Spleen (tissue), 7 donors: ENCODE measurements around the gene SULT1C2.

Source experiments
- POLR2A ChIP-seq, 3 donors: fragments of 450-650 bp; IDR thresholded peaks; one replicate each; pipeline ENCODE4 v1.5.1; 2017; ENCODE audit warnings: antibody characterized with exemption in 3 of 3, mild to moderate bottlenecking in 1 of 3
- POLR2AphosphoS5 ChIP-seq, 3 donors: sonication (generic); formaldehyde crosslinking; IDR thresholded peaks; one replicate each; pipeline ENCODE4 v1.5.1; 2017; ENCODE audit warnings: antibody characterized with exemption in 3 of 3
- TF ChIP-seq, protein P1 (sequence below), 11 experiments: fragments of 200-600 bp in 7 of 11; fragments of 450-650 bp in 4 of 11; sonication (generic) in 4 of 11; IDR thresholded peaks in 8 of 11; conservative IDR thresholded peaks in 3 of 11; 1 replicate in 7 of 11; 2 replicates in 4 of 11; pipeline versions ENCODE4 v1.4.0 to v1.8.0; 2016 to 2021; ENCODE audit warnings: antibody characterized with exemption in 11 of 11, inconsistent platforms in 4 of 11, mild to moderate bottlenecking in 1 of 11
- donor health status: DM: no; HTN: no; CAD: no; lungs with moderate emphysema.
- donor health status: DM: no; HTN: no; CAD: no.
- donor health status: DM: no; HTN: no; CAD: no.

DNA sequence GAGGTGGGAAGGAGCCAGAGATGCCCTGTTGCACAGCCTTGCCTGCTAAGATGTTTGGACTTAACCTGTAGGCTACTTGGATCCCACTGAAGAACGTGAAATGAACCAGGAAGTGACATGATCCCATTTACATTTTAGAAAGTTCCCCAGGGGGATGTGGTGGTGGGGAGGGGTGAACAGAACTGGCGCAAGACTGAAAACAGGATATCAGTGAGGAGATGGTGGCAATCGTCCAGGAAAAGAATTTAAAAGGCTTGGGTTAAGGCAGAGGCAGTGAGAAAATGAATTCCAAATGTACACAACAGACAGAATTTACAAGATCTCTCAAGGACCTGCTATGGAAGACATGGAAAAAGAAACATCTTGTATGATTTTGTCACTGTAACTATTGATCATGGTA, 42.3 kb downstream of the SULT1C2 start:
- TF ChIP-seq, protein P1, sequence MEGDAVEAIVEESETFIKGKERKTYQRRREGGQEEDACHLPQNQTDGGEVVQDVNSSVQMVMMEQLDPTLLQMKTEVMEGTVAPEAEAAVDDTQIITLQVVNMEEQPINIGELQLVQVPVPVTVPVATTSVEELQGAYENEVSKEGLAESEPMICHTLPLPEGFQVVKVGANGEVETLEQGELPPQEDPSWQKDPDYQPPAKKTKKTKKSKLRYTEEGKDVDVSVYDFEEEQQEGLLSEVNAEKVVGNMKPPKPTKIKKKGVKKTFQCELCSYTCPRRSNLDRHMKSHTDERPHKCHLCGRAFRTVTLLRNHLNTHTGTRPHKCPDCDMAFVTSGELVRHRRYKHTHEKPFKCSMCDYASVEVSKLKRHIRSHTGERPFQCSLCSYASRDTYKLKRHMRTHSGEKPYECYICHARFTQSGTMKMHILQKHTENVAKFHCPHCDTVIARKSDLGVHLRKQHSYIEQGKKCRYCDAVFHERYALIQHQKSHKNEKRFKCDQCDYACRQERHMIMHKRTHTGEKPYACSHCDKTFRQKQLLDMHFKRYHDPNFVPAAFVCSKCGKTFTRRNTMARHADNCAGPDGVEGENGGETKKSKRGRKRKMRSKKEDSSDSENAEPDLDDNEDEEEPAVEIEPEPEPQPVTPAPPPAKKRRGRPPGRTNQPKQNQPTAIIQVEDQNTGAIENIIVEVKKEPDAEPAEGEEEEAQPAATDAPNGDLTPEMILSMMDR (IDR thresholded peaks at IDR 0.05 in 8 of 11, conservative IDR thresholded peaks at IDR 0.05 in 3 of 11): no peak
- TF ChIP-seq POLR2A (IDR thresholded peaks at IDR 0.05) (no peak), POLR2AphosphoS5 (IDR thresholded peaks at IDR 0.05) (no peak)
